CD4-positive, alpha-beta T cell treated with Interleukin-21 for 1 hour (primary cell): ENCODE measurements around the gene PWP2.

Experiments
- DNase-seq: peaks from one replicate; pipeline ENCODE4 v3.0.0-alpha.2; 2020

Gene PWP2

DNA sequence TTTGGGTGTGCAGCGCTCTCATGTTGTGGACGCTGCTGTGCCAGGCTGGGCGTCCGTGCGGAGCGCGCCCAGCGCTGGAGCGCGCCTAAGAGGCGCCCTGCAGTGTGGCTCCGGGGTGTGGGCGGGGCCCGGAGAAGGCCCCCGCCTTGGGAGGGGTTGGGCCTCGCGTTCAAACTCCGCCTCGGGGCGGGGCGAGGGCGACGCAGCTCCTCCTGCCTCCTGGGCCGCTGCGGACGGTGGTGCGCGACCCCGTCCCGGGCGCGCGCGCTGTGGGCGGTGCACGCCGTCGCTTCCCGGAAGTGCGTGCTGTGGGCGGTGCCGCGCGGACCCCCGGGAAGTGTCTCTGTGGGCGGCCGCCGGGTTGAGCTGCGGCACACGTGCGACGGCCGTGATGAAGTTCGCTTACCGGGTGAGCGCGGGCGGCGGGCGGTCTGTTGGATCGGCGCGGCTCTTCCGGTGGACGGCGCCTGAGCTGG is at the start of gene PWP2:
Gene PWP2 (plus strand): TSS at position 374 of the 476 bp plus-strand sequence. CDS start 18 bp downstream, at position 392.
- DNase-seq = peak; percentile 71

GRCh38 chr21:44057960-44058651 is 49.1 kb upstream of the PWP2 start:
- peak; percentile 53 for DNase-seq

- DNase-seq = no peak
Observed at GRCh38 chr21:44058652-44058964, 48.6 kb upstream of the PWP2 start.

DNA sequence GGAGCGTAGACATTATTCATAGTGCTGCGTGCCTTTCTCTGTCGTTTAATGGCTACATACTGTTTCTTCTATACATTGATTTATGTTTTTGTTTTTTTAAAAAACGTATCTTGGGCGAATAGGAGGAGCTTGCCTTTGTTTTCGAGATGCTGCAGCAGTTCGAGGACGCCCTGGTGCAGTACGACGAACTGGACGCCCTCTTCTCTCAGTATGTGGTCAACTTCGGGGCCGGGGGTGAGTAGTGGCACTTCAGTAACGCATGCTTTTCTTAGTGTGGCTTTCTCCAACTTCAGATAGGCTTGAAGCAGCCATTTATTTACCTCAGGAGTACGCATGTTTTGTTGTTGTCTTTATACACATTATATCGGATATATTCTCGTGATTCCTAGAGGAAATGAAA is 48.2 kb upstream of the PWP2 start:
- no peak for DNase-seq

DNA sequence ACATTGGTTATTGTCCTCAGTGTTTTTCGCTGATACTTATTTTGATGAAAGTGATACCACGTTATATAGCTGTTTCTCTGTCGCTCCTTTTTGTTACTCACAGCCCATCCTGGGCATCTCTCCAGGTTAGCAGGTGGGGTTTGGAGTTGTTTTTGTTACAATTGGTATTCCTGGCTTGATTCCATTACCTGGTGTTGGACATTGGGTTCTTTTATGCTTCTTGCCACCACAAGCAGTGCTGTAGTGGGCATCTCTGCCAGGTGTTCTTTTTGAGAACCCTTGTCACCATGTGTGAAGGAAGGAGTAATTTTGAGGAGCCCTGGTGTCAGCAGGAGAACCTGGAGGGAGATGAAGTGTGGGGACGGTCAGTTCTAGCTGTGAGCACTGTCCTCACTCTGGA is 47.5 kb upstream of the PWP2 start:
- no peak for DNase-seq

- DNase-seq = no peak
Observed at GRCh38 chr21:44062380-44062779, 44.8 kb upstream of the PWP2 start.

DNA sequence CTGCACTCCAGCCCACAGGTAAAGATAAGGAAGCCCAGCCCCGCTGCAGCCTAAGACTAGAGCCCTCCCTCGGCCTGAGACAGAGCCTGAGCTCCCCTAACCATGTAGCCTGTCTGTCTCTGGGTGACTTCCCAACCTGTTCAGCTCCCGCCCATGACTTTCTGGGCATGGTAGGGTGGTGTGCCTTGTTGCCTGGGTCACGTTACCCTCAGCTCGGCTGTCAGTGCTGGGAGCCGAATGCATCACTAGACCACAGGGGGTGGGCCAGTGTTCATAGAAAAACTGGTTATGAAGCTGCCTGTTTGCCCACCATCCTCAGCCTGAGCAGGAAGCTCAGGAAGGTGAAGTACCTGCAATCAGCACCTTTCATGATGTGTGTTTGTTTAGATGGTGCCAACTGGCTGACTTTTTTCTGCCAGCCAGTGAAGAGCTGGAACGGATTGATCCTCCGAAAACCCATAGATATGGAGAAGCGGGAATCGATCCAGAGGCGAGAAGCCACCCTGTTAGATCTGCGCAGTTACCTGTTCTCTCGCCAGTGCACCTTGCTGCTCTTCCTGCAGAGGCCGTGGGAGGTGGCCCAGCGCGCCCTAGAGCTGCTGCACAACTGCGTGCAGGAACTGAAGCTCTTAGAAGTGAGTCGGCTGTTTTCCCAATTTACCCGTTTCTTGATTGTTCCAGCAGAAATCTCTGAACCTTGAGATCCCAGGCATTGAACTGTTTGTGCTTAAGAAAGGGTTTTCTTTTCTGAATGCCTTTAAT is 43.9 kb upstream of the PWP2 start:
- no peak for DNase-seq

DNA sequence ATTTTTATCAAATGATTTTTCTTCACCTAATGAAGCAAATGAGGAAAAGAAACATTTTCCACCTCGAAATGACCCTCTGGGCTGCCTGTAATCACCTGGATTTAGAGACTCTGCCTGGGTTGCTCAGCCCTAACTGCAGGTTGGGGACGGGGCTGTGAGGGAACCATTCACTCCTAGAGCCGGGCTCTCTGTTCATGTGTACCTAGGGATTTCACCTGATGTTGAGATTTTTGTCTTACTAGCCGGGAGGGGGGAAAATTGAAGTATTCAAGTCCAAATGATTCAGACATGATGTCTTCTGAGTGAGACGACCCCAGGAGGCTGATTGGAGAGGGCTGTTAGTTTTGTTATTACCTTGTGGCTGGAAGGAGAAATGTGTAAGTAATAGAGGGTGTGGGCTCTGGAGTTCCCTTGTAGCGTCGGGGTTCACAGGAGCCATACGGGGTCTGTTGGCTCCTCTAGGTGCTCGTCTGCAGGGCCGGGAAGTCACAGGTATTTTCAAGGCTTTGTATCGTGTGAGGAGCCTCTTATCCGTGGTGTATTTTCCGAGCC is 42.3 kb upstream of the PWP2 start:
- no peak for DNase-seq

DNA sequence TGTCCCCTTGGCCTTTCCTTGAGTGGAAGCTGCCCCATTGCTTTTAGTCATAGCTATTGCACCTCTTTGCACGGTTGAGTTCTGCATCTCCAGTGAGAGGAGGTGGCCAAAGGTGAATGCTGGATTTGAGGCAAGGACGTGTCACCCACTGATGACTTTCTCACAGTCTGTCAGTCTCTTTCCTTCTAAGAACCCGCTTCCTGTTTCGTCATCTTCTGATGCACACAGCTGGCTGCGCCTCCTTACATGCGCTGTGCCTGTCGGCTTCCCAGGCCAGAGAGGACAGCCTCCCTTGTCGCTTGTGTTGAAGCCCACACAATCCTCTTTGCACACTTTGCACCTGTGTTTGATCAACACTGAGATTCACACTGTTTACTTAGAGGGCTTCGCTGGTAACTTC is 41.8 kb upstream of the PWP2 start:
- DNase-seq = peak; percentile 87

DNA sequence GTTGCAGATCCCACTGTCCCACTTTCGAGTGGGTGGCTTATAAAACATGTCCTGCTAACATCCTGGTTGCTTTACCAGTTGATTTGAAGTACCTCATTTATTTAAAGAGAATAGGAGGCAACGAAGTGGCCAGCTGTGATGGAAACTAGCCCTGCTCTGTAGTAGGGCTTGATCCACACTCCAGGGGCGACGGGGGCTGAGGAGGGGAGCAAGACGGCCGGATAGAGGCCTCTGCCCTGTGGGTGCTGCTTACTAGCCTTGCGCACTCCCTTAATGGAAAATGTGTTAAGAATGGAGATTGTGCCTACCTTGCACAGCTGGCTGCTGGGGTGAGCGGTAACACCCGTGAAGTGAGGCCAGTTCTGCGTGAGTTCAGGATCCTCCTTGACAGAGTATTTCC is 41.1 kb upstream of the PWP2 start:
- DNase-seq = no peak

DNA sequence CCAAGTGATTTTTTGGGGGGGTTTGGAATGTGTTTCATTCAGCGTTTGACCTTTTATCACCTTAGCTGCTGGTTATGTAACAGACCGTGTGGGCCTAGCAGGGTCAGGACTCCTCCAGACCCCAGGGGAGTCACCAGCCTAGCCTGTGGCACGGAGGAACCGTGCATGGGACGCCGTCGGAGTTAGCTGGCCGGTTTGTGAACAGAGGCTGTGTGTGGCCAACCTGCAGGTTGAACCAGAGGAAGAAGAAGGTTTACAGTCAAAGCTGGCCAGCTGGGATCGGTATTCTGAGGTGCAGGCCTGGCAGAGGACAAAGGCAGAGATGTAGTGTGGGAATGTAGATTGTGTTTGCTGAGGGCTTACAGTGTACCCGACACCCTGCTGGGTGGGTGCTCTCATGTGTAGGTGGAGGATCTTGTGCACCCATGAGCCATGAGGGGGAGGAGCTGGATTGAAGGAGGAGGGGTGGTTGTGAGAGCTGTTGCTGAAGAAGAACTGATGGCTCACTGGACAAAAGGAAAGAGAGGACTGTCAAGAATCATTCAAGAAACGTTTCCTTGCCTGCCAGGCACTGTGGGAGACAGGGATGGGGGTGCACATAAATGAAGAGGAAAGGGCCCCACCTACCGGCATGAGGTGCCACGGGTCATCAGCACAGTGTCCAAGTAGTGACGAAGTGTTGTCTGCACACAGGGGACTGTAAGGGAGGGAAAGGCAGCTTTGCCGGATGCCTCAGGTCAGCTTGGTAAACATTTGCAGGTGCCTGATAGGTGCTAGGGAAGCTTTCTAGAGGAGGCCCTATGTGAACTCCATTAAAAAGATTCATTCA is 40.0 kb upstream of the PWP2 start:
- no peak for DNase-seq

- no peak for DNase-seq
Observed at GRCh38 chr21:44070391-44070790, 36.8 kb upstream of the PWP2 start.

GRCh38 chr21:44071359-44072104 is 35.7 kb upstream of the PWP2 start:
- no peak for DNase-seq

DNA sequence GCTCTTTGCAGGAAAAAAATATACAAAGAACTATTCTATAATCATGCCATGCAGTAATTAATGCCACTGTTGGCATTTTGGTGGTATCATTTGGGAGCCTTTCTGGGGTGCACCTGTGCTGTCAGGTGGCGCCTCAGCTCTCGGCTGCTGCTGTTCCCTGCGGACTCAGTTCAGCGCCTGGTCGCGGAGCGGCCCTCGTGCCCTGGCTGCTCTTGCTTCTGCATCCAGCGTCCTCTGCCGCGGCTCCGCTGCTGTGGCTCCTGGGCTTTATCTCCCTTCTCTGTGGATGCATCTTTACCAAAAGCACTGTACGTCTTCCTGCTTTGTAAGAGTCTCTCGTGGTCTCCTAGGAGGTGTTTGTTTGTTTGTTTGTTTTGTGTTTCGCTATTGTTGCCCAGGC is 35.1 kb upstream of the PWP2 start:
- no peak for DNase-seq

GRCh38 chr21:44074315-44074958 is 32.8 kb upstream of the PWP2 start:
- DNase-seq = peak; percentile 43

- DNase-seq = no peak
Observed at GRCh38 chr21:44076316-44076715, 30.9 kb upstream of the PWP2 start.

DNA sequence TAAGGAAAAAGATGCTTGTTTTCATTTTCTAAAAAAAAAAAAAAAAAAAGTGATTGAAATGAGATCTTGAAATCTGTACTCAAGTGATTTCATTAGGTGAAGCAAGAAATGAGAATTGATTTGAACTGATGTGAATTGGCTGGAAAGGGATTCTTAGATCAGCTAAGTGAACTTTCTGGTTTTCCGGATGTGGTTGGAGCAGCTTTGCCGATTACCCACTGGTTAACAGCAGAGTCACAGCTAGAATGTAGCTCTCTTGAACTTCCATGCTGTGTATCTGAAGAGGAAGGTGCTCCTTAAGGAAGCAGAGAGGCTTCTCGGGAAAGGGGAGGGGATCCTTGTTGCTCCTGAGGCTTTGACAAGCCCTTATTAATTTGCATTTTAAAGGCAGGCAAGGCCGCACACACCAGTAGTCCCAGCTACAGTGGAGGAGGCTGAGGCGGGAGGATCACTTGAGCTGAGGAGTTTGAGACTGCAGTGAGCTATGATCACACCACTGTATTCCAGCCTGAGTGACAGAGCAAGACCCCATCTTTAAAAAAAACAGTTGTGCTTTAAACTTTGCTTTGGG is 28.7 kb upstream of the PWP2 start:
- no peak for DNase-seq

GRCh38 chr21:44079446-44079845 is 27.8 kb upstream of the PWP2 start:
- no peak for DNase-seq

GRCh38 chr21:44079846-44080245 is 27.4 kb upstream of the PWP2 start:
- no peak for DNase-seq

DNA sequence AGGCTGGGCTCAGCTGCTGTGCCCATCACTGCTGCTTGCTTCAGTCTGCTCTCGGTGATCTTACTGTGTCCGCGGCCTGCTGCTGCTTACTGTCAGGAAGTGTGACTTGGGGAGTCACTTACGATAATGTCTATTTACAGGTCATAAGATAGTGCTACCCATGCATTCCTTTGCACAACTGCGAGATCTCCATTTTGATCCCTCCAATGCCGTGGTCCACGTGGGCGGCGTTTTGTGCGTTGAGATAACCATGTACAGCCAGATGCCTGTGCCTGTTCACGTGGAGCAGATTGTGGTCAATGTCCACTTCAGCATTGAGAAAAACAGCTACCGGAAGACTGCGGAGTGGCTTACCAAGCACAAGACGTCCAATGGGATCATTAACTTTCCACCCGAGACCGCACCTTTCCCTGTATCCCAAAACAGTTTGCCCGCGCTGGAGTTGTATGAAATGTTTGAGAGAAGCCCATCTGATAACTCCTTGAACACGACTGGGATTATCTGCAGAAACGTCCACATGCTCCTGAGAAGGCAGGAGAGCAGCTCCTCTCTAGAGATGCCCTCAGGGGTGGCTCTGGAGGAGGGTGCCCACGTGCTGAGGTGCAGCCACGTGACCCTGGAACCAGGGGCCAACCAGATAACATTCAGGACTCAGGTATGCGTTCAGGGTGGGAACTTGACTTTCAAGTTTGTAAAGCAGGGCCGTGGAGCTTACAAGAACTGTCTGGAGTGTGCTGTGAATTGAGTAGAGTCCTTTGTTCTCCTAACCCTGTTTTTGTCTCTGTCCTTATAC is 24.4 kb upstream of the PWP2 start:
- DNase-seq = peak; percentile 41
